ENCODE measurements around the gene RFNG. TPM values are rescaled to one million over a fixed set of nuclear protein-coding genes. Genes with fewer than 3 reads are reported as not detected.

The RFNG gene
- total and polyA plus RNA-seq, 4 donors, result 29.1 to 38.2 (median 36.1) TPM

- no peak overlapping the region for H3K4me3 ChIP-seq
- H3K27me3 ChIP-seq (ENCODE audit: control insufficient read depth in 3 of 3, insufficient read depth in 3 of 3, low read length in 2 of 3), result no peaks in the 10 kb centered on the region
- ATAC-seq (ENCODE audit: insufficient read depth, low FRiP score) (no peak), DNase-seq (no peak)
- no peak overlapping the region for H3K9ac ChIP-seq (ENCODE audit: insufficient read depth in 1 of 2, low read length in 2 of 2)
- no peak for TF ChIP-seq CTCF (IDR thresholded peaks at IDR 0.05; ENCODE audit: control extremely low read depth, extremely low read depth)
- no peak overlapping the region for H3K27ac ChIP-seq (ENCODE audit: low read depth in 1 of 2, low read length in 1 of 2)
- H3K9me3 ChIP-seq (ENCODE audit: control insufficient read depth in 4 of 4, insufficient read depth in 3 of 4, low read length in 3 of 4), result no peaks in the 10 kb centered on the region
- 92 to 95% methylated on average over 16 to 20 of the region's 20 CpGs for WGBS, 2 donors
- peaks cover 0 to 14% (median 0%) of the 10 kb centered on the region in 5 donors for H3K4me1 ChIP-seq (ENCODE audit: control insufficient read depth in 5 of 5, insufficient read depth in 5 of 5, low read length in 5 of 5)
- H3K36me3 ChIP-seq (ENCODE audit: control insufficient read depth in 4 of 4, insufficient read depth in 4 of 4, low read length in 4 of 4), result peaks cover 4 to 79% (median 19%) of the 10 kb centered on the region in 4 donors
Observed at GRCh38 chr17:82092628-82092994, 41.0 kb upstream of the RFNG start.

DNA sequence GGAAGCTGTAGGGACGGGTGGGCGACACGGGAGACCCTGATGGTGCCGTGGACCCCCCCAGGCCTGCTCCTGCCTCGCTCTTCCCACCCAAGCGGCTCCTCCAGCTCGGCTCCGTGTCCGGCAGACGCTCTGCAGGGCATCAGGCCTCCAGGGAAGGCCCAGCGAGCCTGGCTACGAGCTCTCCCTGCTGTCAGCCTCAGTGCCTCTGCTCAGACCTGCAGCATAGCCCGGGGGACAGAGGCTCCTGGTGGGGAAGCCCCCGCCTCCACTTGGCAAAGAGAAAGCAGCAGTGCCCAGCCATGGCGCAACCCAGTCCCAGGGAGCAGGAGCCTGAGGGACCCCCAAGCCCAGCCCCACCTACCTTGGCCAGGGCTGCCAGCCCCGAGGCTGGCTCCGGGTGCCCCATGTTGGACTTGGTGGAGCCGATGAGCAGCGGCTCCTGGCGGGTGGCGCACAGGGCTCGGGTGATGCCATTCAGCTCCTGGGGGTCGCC lies 40.5 kb upstream of the RFNG start:
- H3K4me1 ChIP-seq (ENCODE audit: control insufficient read depth in 5 of 5, insufficient read depth in 5 of 5, low read length in 5 of 5), result peaks cover 0 to 13% (median 0%) of the 10 kb centered on the region in 5 donors
- DNase-seq (no peak), ATAC-seq (ENCODE audit: insufficient read depth, low FRiP score) (no peak)
- TF ChIP-seq CTCF (IDR thresholded peaks at IDR 0.05; ENCODE audit: control extremely low read depth, extremely low read depth), result no peak
- WGBS, 2 donors, result 88 to 93% methylated on average over 18 to 23 of the region's 23 CpGs
- H3K27ac ChIP-seq (ENCODE audit: low read depth in 1 of 2, low read length in 1 of 2), result no peak overlapping the region
- H3K36me3 ChIP-seq (ENCODE audit: control insufficient read depth in 4 of 4, insufficient read depth in 4 of 4, low read length in 4 of 4), result peaks cover 6 to 84% (median 19%) of the 10 kb centered on the region in 4 donors
- H3K27me3 ChIP-seq (ENCODE audit: control insufficient read depth in 3 of 3, insufficient read depth in 3 of 3, low read length in 2 of 3), result no peaks in the 10 kb centered on the region
- H3K9me3 ChIP-seq (ENCODE audit: control insufficient read depth in 4 of 4, insufficient read depth in 3 of 4, low read length in 3 of 4), result no peaks in the 10 kb centered on the region
- H3K4me3 ChIP-seq, result no peak overlapping the region
- no peak overlapping the region for H3K9ac ChIP-seq (ENCODE audit: insufficient read depth in 1 of 2, low read length in 2 of 2)

DNA sequence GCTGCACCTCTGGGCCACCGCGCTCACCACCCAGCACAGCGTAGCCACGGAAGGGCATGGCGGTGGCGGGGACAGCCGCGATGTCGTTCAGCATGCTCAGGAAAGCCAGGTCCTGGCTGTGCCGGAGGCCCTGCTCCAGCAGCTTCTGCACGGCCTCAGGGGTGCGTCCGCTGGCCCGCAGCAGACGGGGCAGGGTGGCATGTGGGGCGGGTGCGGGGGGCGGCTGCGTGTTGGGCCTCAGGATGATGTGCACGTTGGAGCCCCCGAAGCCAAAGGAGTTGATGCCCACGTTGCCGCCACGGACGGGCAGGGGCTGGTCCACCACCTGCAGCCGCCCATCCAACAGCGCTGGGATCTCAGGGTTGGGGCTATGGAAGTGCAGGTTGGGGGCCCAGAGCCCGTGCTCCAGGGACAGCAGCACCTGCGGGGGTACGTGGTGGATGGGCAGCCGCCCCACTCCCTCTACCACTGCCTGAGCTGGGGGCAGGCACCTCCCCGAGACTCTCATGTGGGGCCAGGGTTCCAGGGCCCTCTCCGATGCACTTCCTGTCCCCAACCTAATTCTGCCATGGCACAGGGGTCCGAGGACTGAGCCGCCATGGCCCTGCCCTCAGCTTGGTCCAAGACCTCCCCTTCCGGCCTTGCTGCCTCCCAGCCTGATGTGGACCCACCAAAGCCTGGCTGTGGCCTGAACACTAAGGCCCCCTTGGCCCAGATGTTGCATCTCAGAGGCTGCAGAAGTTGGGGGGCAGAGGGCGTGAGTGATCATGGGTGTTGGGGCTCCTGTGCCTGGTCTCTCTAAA lies 39.9 kb upstream of the RFNG start:
- Histone ChIP-seq H3K27ac (ENCODE audit: low read depth in 1 of 2, low read length in 1 of 2) (no peak overlapping the region), H3K27me3 (ENCODE audit: control insufficient read depth in 3 of 3, insufficient read depth in 3 of 3, low read length in 2 of 3) (no peaks in the 10 kb centered on the region), H3K4me3 (no peak overlapping the region), H3K9me3 (ENCODE audit: control insufficient read depth in 4 of 4, insufficient read depth in 3 of 4, low read length in 3 of 4) (no peaks in the 10 kb centered on the region), H3K4me1 (ENCODE audit: control insufficient read depth in 5 of 5, insufficient read depth in 5 of 5, low read length in 5 of 5) (peaks cover 0 to 6% (median 0%) of the 10 kb centered on the region in 5 donors), H3K9ac (ENCODE audit: insufficient read depth in 1 of 2, low read length in 2 of 2) (no peak overlapping the region), H3K36me3 (ENCODE audit: control insufficient read depth in 4 of 4, insufficient read depth in 4 of 4, low read length in 4 of 4) (peaks cover 10 to 91% (median 20%) of the 10 kb centered on the region in 4 donors)
- no peak for ATAC-seq (ENCODE audit: insufficient read depth, low FRiP score)
- no peak for DNase-seq
- WGBS, 2 donors, result 96 to 98% methylated on average over 34 to 37 of the region's 37 CpGs
- no peak for TF ChIP-seq CTCF (IDR thresholded peaks at IDR 0.05; ENCODE audit: control extremely low read depth, extremely low read depth)

Measured in lung (tissue), 12 donors.